Measurements from ENCODE around the gene TMC1. TPM values are rescaled to one million over a fixed set of nuclear protein-coding genes. Genes with fewer than 3 reads are reported as not detected.

The TMC1 gene
- total RNA-seq, 4 donors from 2014 or later: not detected

DNA sequence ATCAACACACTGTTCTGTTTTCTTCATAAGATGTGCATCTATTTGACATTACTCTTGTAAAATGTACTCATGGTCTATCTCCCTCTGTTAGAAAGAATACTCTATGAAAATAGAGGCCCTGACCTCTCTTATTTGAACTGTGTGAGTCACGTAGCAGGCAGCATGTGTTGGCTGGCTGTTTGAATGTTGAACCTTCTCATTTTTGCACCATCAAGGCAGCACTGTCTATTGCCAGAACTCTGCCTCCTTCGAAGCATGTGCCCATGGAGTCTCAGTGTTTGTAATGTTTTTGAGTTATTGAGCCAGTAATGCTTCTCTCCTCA, 287.0 kb downstream of the TMC1 start:
- Histone ChIP-seq H3K4me3 (no peak overlapping the region), H3K27me3 (no peaks in the 10 kb centered on the region), H3K36me3 (no peaks in the 10 kb centered on the region), H3K4me1 (peaks cover 5% of the 10 kb centered on the region), H3K27ac (no peak overlapping the region), H3K9me3 (no peaks in the 10 kb centered on the region)
- no peak for DNase-seq (ENCODE audit: low spot score in 2 of 2)
- WGBS: 78% methylated on average over 2 of the region's 2 CpGs
- TF ChIP-seq POLR2A (IDR thresholded peaks at IDR 0.05) (no peak), EP300 (IDR thresholded peaks at IDR 0.05) (no peak), POLR2AphosphoS5 (IDR thresholded peaks at IDR 0.05) (no peak)
- TF ChIP-seq, protein P1, sequence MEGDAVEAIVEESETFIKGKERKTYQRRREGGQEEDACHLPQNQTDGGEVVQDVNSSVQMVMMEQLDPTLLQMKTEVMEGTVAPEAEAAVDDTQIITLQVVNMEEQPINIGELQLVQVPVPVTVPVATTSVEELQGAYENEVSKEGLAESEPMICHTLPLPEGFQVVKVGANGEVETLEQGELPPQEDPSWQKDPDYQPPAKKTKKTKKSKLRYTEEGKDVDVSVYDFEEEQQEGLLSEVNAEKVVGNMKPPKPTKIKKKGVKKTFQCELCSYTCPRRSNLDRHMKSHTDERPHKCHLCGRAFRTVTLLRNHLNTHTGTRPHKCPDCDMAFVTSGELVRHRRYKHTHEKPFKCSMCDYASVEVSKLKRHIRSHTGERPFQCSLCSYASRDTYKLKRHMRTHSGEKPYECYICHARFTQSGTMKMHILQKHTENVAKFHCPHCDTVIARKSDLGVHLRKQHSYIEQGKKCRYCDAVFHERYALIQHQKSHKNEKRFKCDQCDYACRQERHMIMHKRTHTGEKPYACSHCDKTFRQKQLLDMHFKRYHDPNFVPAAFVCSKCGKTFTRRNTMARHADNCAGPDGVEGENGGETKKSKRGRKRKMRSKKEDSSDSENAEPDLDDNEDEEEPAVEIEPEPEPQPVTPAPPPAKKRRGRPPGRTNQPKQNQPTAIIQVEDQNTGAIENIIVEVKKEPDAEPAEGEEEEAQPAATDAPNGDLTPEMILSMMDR (IDR thresholded peaks at IDR 0.05): no peak

DNA sequence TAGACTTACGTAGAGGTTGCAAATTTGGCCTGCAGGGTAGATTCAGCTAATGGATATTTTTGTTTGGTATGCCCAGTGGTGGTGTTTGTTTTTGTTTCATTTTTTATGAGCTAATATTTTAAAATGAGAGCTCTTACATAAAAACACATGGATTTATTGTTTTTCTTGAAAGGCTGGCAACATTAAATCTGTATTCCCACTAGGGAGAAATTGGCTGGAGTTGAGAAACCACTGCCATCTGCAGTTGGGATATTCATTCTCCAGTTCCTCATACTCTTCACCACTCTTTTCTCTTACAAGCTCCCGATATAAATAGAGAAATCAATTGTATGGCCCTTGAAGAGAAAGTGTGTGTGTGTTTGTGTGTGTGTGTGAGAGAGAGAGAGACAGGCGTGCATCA, 288.2 kb downstream of the TMC1 start:
- no peak for TF ChIP-seq POLR2A (IDR thresholded peaks at IDR 0.05)
- TF ChIP-seq EP300 (IDR thresholded peaks at IDR 0.05): no peak
- TF ChIP-seq, protein P1 (IDR thresholded peaks at IDR 0.05): no peak
- TF ChIP-seq POLR2AphosphoS5 (IDR thresholded peaks at IDR 0.05): no peak
- DNase-seq (ENCODE audit: low spot score in 2 of 2): no peak
- Histone ChIP-seq H3K9me3 (no peaks in the 10 kb centered on the region), H3K4me1 (peaks cover 5% of the 10 kb centered on the region), H3K27ac (no peak overlapping the region), H3K4me3 (no peak overlapping the region), H3K27me3 (no peaks in the 10 kb centered on the region), H3K36me3 (no peaks in the 10 kb centered on the region)
- WGBS: 59% methylated on average over 3 of the region's 3 CpGs

DNA sequence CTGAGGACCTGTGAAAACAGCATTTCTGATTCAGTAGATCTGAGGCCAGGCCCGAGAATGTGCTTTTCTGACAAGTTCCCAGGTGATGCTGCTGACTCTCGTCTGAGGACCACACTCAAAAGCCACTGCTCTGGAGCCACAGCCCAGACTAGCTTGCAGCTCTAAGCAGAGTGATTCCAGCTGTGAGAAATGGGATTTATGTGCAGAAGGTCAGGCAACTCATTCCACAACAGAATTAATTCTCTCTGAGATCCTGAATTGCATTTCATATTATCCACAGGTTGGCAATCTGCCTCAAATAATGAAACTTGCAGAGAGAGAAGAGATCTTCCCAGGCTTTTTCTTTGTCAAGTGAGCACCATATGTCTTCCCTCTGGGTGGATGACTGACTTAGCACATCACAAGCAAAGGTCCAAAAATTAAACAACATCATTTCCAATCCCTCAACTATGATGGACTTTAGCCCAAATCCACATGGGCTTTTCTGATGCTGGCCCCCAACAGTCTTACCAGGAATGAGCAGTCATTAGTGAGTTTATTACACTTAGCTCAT, 291.2 kb downstream of the TMC1 start:
- WGBS: 45% methylated on average over 2 of the region's 2 CpGs
- no peak overlapping the region for H3K4me3 ChIP-seq
- no peak for DNase-seq (ENCODE audit: low spot score in 2 of 2)

DNA sequence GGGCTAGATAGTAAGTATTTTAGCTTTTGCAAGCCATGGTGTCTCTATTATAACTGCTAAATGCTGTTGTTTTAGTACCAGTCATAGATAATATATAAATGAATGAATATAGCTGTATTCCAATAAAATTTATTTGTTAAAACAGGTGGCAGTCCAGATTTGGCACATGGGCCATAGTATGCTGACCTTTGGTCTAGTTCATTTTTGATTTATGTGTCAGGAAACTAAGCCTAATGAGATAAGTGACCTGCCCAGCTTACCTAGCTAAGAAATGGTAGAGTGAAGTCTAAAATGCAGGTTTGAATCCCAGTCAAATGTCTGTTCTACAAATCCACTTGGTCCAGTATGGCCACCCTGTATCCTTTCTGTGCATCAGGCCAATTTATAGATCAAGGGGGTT, 292.1 kb downstream of the TMC1 start:
- DNase-seq (ENCODE audit: low spot score in 2 of 2): no peak
- TF ChIP-seq, protein P1 (IDR thresholded peaks at IDR 0.05): no peak
- TF ChIP-seq EP300 (IDR thresholded peaks at IDR 0.05): no peak
- no peak for TF ChIP-seq POLR2AphosphoS5 (IDR thresholded peaks at IDR 0.05)
- no peak for TF ChIP-seq POLR2A (IDR thresholded peaks at IDR 0.05)

More for the DNA sequence above, 291.2 kb downstream of the TMC1 start:
- H3K36me3 ChIP-seq: no peaks in the 10 kb centered on the region
- no peaks in the 10 kb centered on the region for H3K9me3 ChIP-seq
- TF ChIP-seq EP300 (IDR thresholded peaks at IDR 0.05): no peak
- no peak for TF ChIP-seq POLR2AphosphoS5 (IDR thresholded peaks at IDR 0.05)
- TF ChIP-seq, protein P1 (IDR thresholded peaks at IDR 0.05): no peak
- no peak for TF ChIP-seq POLR2A (IDR thresholded peaks at IDR 0.05)
- no peaks in the 10 kb centered on the region for H3K27me3 ChIP-seq
- peaks cover 5% of the 10 kb centered on the region for H3K4me1 ChIP-seq
- no peak overlapping the region for H3K27ac ChIP-seq

DNA sequence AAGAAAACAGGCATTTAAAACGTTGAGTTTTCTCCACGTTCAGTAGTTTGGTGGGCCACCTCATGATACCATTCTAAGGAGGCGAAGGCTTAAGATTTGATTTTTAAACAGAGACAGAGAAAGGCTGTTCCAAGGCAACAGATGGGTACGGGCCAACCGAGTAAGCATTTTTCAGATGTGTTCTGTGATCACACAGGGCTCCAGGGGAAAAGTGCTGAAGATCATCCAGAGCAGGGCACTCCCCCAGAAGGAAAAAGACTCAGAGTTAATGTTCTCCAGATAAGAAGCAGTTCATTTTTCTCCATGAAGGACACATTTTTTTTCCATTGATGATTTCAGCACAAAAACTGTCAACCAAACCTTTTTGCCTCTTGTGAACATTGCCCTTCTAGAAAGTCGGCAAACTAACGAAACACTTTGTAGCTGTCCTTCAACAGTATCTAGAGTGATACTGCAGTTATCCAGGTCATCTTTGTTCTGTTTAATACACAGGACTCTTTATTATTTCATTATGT, 292.7 kb downstream of the TMC1 start:
- H3K27me3 ChIP-seq: no peaks in the 10 kb centered on the region
- H3K9me3 ChIP-seq: no peaks in the 10 kb centered on the region
- no peak overlapping the region for H3K27ac ChIP-seq
- H3K4me1 ChIP-seq: peaks cover 3% of the 10 kb centered on the region
- no peaks in the 10 kb centered on the region for H3K36me3 ChIP-seq
- 68% methylated on average over 7 of the region's 7 CpGs for WGBS
- no peak overlapping the region for H3K4me3 ChIP-seq
- TF ChIP-seq, protein P1 (IDR thresholded peaks at IDR 0.05): no peak
- TF ChIP-seq EP300 (IDR thresholded peaks at IDR 0.05) (no peak), POLR2A (IDR thresholded peaks at IDR 0.05) (no peak), POLR2AphosphoS5 (IDR thresholded peaks at IDR 0.05) (no peak)
- DNase-seq (ENCODE audit: low spot score in 2 of 2): no peak

More for the DNA sequence above, 292.1 kb downstream of the TMC1 start:
- H3K9me3 ChIP-seq: no peaks in the 10 kb centered on the region
- no peak overlapping the region for H3K27ac ChIP-seq
- peaks cover 5% of the 10 kb centered on the region for H3K4me1 ChIP-seq
- H3K27me3 ChIP-seq: no peaks in the 10 kb centered on the region
- H3K36me3 ChIP-seq: no peaks in the 10 kb centered on the region
- no peak overlapping the region for H3K4me3 ChIP-seq

All from suprapubic skin (tissue), 4 donors.